ENCODE results near the gene CDC42EP3. TPM values are rescaled to one million over a fixed set of nuclear protein-coding genes. Genes with fewer than 3 reads are reported as not detected.

Gene CDC42EP3
- total and polyA plus RNA-seq, 2 experiments from 2014 or later: 31.4 TPM

GRCh38 chr2:37652199-37652640, 19.2 kb downstream of the CDC42EP3 start (continued):
- TF ChIP-seq ETS1 (IDR thresholded peaks at IDR 0.05): no peak
- no peak for TF ChIP-seq NANOG (IDR thresholded peaks at IDR 0.05; ENCODE audit: borderline replicate concordance)
- no peak for TF ChIP-seq CTCF (conservative IDR thresholded peaks at IDR 0.05; ENCODE audit: low read depth in 2 of 2)
- no peak for TF ChIP-seq STAT1 (IDR thresholded peaks at IDR 0.05; ENCODE audit: unreplicated experiment)
- no peak for TF ChIP-seq CREB1 (CRISPR knock-in tag; IDR thresholded peaks at IDR 0.05; ENCODE audit: low read depth)

- H3K4me1 ChIP-seq (ENCODE audit: insufficient read depth): peaks cover 33% of the 10 kb centered on the region
- Mint-ChIP-seq H3K27ac (no peak overlapping the region), H3K4me3 (no peak overlapping the region), H3K36me3 (ENCODE audit: low read depth) (peaks cover 56% of the 10 kb centered on the region), H3K4me1 (peaks cover 50% of the 10 kb centered on the region), H3K27me3 (ENCODE audit: insufficient read depth, low read depth, poor library complexity) (peaks cover 5% of the 10 kb centered on the region), H3K9me3 (peaks cover 10% of the 10 kb centered on the region)
- H3K79me2 ChIP-seq (replicated peaks; ENCODE audit: insufficient read depth): peaks cover 81% of the 10 kb centered on the region
- ATAC-seq: no peak
- H3K27ac ChIP-seq (ENCODE audit: low read depth): no peak overlapping the region
- H4K20me1 ChIP-seq (replicated peaks; ENCODE audit: insufficient read depth): peaks cover 5% of the 10 kb centered on the region; the same call in 1 of the 2 replicates
- H3K9me2 ChIP-seq (ENCODE audit: insufficient read depth): no peaks in the 10 kb centered on the region
- H3K36me3 ChIP-seq (ENCODE audit: insufficient read depth): peaks cover 8% of the 10 kb centered on the region; the same call in 1 of the 2 replicates
- no peak overlapping the region for H2AFZ ChIP-seq
- H3F3A ChIP-seq (replicated peaks; ENCODE audit: low read depth): no peaks in the 10 kb centered on the region
- no peak overlapping the region for H3K4me3 ChIP-seq
- H3K4me2 ChIP-seq: no peak overlapping the region
- peaks cover 3% of the 10 kb centered on the region; the same call in 1 of the 2 replicates for H3K27me3 ChIP-seq (ENCODE audit: insufficient read depth)
- no peak for DNase-seq (ENCODE audit: low spot score)
- TF ChIP-seq EZH2 (IDR thresholded peaks at IDR 0.05; ENCODE audit: low read depth, unreplicated experiment) (no peak), POLR2AphosphoS5 (IDR thresholded peaks at IDR 0.05; ENCODE audit: low read depth) (no peak), EZH2phosphoT487 (IDR thresholded peaks at IDR 0.05; ENCODE audit: unreplicated experiment) (no peak), STAT1 (IDR thresholded peaks at IDR 0.05; ENCODE audit: unreplicated experiment) (no peak), NANOG (IDR thresholded peaks at IDR 0.05; ENCODE audit: borderline replicate concordance) (no peak), ZNF331 (CRISPR knock-in tag; IDR thresholded peaks at IDR 0.05; ENCODE audit: low read depth) (no peak), CREB1 (CRISPR knock-in tag; IDR thresholded peaks at IDR 0.05; ENCODE audit: low read depth) (no peak), CTCF (conservative IDR thresholded peaks at IDR 0.05; ENCODE audit: low read depth in 2 of 2) (no peak), ZNF462 (CRISPR knock-in tag; IDR thresholded peaks at IDR 0.05) (no peak), ETS1 (IDR thresholded peaks at IDR 0.05) (no peak), ZNF114 (CRISPR knock-in tag; IDR thresholded peaks at IDR 0.05) (no peak)
Observed at GRCh38 chr2:37650548-37651093, 20.8 kb downstream of the CDC42EP3 start.
